ENCODE data around the gene MCCC1. TPM values are rescaled to one million over a fixed set of nuclear protein-coding genes. Genes with fewer than 3 reads are reported as not detected.

The MCCC1 gene
- total RNA-seq, 2 donors from 2014 or later = 34.7 to 34.8 TPM

- H3K36me3 Mint-ChIP-seq (ENCODE audit: low read depth) = peaks cover 55% of the 10 kb centered on the region
Observed at GRCh38 chr3:183027276-183027675, 72.0 kb downstream of the MCCC1 start.

DNA sequence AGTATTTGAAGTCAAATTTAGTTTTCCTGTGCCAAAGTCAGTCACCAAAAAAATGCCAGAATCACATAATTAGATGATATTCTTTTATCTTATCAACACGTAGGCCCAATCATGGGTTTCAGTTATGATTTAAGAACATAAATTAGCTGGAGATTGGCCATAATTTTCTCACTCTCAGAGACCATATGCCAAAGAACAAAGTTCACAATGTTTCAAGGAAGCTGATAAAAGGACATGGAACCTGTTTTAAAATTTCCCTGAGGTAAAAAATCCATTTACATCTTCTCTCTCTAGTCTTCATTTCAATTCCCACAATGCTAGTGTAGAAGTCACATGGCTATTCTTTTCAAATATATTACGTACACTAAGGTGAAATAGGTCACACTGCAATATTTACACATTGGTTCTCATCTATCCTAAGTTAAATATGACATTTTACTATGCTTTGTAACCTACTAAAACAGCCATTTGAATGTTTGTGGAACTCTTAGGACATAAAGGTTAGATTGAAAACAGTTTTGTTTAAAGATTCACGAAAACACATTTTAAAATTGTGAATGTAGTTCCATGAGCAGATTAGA is 76.3 kb downstream of the MCCC1 start:
- Histone ChIP-seq H3K4me1 (ENCODE audit: control insufficient read depth, insufficient read depth, low read length) (peaks cover 3% of the 10 kb centered on the region), H3K9ac (ENCODE audit: extremely low read depth, low read length, poor library complexity, severe bottlenecking) (no peak overlapping the region), H3K4me3 (ENCODE audit: low read length) (no peak overlapping the region), H3K9me3 (ENCODE audit: control insufficient read depth, low read length) (peaks cover 5% of the 10 kb centered on the region), H3K27me3 (ENCODE audit: control insufficient read depth, insufficient read depth, low read length, poor library complexity, severe bottlenecking) (no peaks in the 10 kb centered on the region), H3K36me3 (ENCODE audit: control insufficient read depth, insufficient read depth, low read length) (peaks cover 45% of the 10 kb centered on the region), H3K27ac (ENCODE audit: low read depth, low read length) (no peak overlapping the region)
- Mint-ChIP-seq H3K9me3 (no peaks in the 10 kb centered on the region), H3K4me3 (no peak overlapping the region), H3K36me3 (ENCODE audit: low read depth) (peaks cover 51% of the 10 kb centered on the region), H3K27ac (no peak overlapping the region), H3K27me3 (ENCODE audit: insufficient read depth) (no peaks in the 10 kb centered on the region), H3K4me1 (peaks cover 4% of the 10 kb centered on the region)
- WGBS, 2 experiments (ENCODE audit: insufficient coverage in 1 of 2, insufficient read length in 1 of 2) = 95 to 100% methylated on average over 1 to 3 of the region's 3 CpGs
- DNase-seq = no peak
- no peak for TF ChIP-seq CTCF (conservative IDR thresholded peaks at IDR 0.05)

More at GRCh38 chr3:183027276-183027675, 72.0 kb downstream of the MCCC1 start:
- H3K9ac ChIP-seq (ENCODE audit: extremely low read depth, low read length, poor library complexity, severe bottlenecking) = no peak overlapping the region
- WGBS, 2 experiments (ENCODE audit: insufficient coverage in 1 of 2, insufficient read length in 1 of 2) = 95% methylated on average over 1 of the region's 1 CpG; no CpG with 5 or more reads in 1 of the 2 experiments
- H3K4me1 ChIP-seq (ENCODE audit: control insufficient read depth, insufficient read depth, low read length) = no peaks in the 10 kb centered on the region
- H3K9me3 Mint-ChIP-seq = no peaks in the 10 kb centered on the region
- H3K9me3 ChIP-seq (ENCODE audit: control insufficient read depth, low read length) = peaks cover 14% of the 10 kb centered on the region
- H3K27ac ChIP-seq (ENCODE audit: low read depth, low read length) = no peak overlapping the region
- no peak overlapping the region for H3K4me3 ChIP-seq (ENCODE audit: low read length)
- no peaks in the 10 kb centered on the region for H3K27me3 Mint-ChIP-seq (ENCODE audit: insufficient read depth)
- H3K36me3 ChIP-seq (ENCODE audit: control insufficient read depth, insufficient read depth, low read length) = peaks cover 46% of the 10 kb centered on the region
- no peak for DNase-seq
- H3K4me3 Mint-ChIP-seq = no peak overlapping the region
- no peaks in the 10 kb centered on the region for H3K27me3 ChIP-seq (ENCODE audit: control insufficient read depth, insufficient read depth, low read length, poor library complexity, severe bottlenecking)
- no peak overlapping the region for H3K27ac Mint-ChIP-seq
- TF ChIP-seq CTCF (conservative IDR thresholded peaks at IDR 0.05) = no peak
- no peaks in the 10 kb centered on the region for H3K4me1 Mint-ChIP-seq

DNA sequence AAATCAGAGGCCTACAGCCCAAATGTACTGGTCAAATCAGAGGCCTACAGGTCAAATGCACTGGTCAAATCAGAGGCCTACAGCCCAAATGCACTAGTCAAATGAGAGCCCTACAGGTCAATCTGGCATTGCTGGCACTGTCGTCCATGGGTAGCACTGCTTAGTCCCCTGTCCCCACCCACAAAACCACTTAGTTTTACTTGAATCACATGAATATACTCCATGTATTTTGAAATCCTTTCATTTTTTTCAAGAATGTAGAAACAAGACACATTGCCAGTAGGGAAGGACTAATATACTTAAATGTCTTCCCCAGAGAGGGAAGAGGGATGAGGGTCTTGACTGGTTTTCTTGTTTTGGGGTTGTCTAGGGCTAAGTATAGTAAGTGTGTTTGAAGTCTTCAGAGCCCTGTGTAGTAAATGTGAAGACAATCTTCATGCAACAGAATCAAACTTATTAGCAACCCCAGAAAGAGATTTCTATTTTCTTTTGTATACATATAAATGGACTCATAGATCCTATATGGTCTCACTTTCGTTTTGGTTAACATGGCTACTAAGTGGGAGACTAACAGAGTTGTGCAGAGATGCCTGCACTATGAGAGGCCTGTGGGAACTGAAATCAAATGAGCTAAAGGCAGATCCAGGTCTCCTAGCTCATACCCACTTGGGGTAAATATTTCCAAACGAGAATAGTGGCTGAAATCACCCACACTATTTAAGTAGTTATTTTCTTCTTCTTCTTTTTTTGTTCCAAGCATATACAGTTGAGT is 80.7 kb downstream of the MCCC1 start:
- no peak for TF ChIP-seq CTCF (conservative IDR thresholded peaks at IDR 0.05)
- Mint-ChIP-seq H3K27ac (no peak overlapping the region), H3K9me3 (no peaks in the 10 kb centered on the region), H3K27me3 (ENCODE audit: insufficient read depth) (no peaks in the 10 kb centered on the region), H3K36me3 (ENCODE audit: low read depth) (peaks cover 66% of the 10 kb centered on the region), H3K4me1 (peaks cover 4% of the 10 kb centered on the region), H3K4me3 (no peak overlapping the region)
- 95% methylated on average over 3 of the region's 3 CpGs; no CpG with 5 or more reads in 1 of the 2 experiments for WGBS, 2 experiments (ENCODE audit: insufficient coverage in 1 of 2, insufficient read length in 1 of 2)
- Histone ChIP-seq H3K9me3 (ENCODE audit: control insufficient read depth, low read length) (no peaks in the 10 kb centered on the region), H3K27ac (ENCODE audit: low read depth, low read length) (no peak overlapping the region), H3K9ac (ENCODE audit: extremely low read depth, low read length, poor library complexity, severe bottlenecking) (no peak overlapping the region), H3K27me3 (ENCODE audit: control insufficient read depth, insufficient read depth, low read length, poor library complexity, severe bottlenecking) (no peaks in the 10 kb centered on the region), H3K4me3 (ENCODE audit: low read length) (no peak overlapping the region), H3K4me1 (ENCODE audit: control insufficient read depth, insufficient read depth, low read length) (peaks cover 3% of the 10 kb centered on the region), H3K36me3 (ENCODE audit: control insufficient read depth, insufficient read depth, low read length) (peaks cover 53% of the 10 kb centered on the region)
- no peak for DNase-seq

All from endodermal cell (in vitro differentiated cells).